Sciatic nerve (tissue), 2 donors: ENCODE results near the gene EPS15. TPM values are rescaled to one million over a fixed set of nuclear protein-coding genes. Genes with fewer than 3 reads are reported as not detected.
"Not testable (repeated sequence)": the region's sequence is repeated elsewhere in the genome, so short reads cannot be mapped to it uniquely, and the experiment has no call there.

Source experiments
- ATAC-seq: fragments of 200-7000 bp; cut with Tn5 transposase; one replicate; pipeline ENCODE4 v1.9.1; 2020; ENCODE audit warnings: mild to moderate bottlenecking, moderate library complexity
- DNase-seq: peaks from one replicate; pipeline ENCODE4 v3.0.0-alpha.2; 2020; ENCODE audit warnings: low spot score
- intact Hi-C: fragments of 100-400 bp; cut with DNase I; formaldehyde crosslinking; loops from one replicate; pipeline ENCODE4 v1.14.2; 2022
- total RNA-seq: library from RNA; stranded (reverse); fragmentation: NEBNext Ultra II Directional; extraction: Animal tissue kit (Norgen Biotek cat#: 25700); gene quantifications from one replicate; pipeline ENCODE4 v1.2.1, GENCODE V29; 2021
- donor health status: DM: no; HTN: no; CAD: no.
- donor health status: DM: no; HTN: no; CAD: no.

The EPS15 gene
- total RNA-seq, 1 donor from 2014 or later: 119 TPM

DNA sequence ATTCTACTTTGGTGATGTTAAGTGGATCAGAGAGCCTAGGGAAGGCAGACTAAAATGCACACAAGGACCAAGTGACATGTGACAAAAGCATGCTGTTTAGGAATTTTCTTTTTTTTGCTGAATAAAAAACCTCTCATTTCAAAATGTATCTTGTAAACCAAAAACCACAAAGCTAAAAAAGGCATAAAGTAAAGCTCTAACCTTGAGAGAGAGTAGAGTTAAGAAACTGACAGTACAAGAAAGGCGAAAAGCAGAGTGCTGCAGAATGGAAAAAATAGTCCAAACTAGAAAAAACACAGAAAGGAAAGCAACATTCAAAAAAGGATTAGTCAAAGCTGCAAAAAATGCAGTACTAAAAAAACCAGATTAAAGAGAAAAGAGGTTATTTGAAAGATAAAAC lies 76.5 kb downstream of the EPS15 start:
- intact Hi-C loops: no loop called here
- ATAC-seq (no peak), DNase-seq (no peak)

- no peak for ATAC-seq
Measured at GRCh38 chr1:51442198-51442597, 76.9 kb downstream of the EPS15 start.

DNA sequence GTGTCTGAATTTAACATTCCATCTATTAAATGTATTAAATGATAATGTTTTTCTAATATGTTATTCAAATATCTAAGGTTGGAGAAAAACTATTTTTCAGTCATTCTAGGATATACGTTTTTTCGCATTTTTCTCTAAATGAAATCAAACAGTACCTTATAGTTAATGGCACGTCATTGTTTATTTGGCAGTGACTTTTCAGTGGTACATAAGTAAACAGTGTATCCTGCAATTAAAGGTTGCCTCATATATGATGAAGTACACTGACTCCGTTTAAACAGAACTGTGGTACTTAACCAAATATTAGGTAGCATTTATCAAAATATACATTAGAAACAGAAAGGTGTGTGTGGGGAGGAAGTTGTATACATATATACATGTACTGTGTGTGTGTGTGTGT lies 79.2 kb downstream of the EPS15 start:
- no peak for DNase-seq
- intact Hi-C loops: no loop called here
- no peak for ATAC-seq

More at GRCh38 chr1:51442198-51442597, 76.9 kb downstream of the EPS15 start:
- no peak for DNase-seq
- intact Hi-C loops: no loop called here

- ATAC-seq (no peak), DNase-seq (no peak)
- intact Hi-C loops: no loop called here
Measured at GRCh38 chr1:51439053-51439452, 80.0 kb downstream of the EPS15 start.

DNA sequence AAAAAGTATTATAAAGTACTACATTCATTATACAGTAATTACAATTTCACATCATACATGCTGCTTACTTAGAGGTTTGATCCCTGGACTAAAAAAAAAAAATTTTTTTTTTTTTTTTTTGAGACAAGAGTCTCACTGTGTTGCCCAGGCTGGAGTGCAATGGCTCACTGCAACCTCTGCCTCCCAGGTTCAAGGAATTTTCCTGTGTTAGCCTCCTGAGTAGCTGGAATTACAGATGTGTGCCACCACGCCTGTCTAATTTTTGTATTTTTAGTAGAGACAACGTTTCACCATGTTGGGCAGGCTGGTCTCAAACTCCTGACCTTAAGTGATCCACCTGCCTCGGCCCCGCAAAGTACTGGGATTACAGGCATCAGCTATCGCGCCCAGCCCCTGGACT lies 81.7 kb downstream of the EPS15 start:
- DNase-seq, intact Hi-C loops, ATAC-seq: not testable (repeated sequence)

DNA sequence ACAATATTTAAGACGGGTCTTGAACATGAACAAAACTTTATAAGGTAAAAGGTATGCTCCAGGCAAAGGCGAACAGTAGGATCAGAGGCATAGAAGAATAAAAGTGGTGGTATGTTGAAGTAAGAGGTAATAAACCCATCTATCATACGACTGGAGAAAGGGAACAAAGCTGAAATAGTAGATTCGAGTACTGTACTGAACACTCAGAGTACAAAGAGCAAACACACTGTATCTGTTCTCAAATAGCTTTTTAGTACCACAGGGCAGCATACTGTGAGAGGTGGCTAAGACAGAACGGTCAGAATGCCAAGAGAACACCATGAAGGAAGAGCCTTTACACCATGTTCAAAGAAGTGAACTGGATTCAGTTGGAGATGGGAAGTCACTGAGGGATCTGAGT lies 83.2 kb downstream of the EPS15 start:
- intact Hi-C loops: no loop called here
- ATAC-seq: no peak
- DNase-seq: no peak

DNA sequence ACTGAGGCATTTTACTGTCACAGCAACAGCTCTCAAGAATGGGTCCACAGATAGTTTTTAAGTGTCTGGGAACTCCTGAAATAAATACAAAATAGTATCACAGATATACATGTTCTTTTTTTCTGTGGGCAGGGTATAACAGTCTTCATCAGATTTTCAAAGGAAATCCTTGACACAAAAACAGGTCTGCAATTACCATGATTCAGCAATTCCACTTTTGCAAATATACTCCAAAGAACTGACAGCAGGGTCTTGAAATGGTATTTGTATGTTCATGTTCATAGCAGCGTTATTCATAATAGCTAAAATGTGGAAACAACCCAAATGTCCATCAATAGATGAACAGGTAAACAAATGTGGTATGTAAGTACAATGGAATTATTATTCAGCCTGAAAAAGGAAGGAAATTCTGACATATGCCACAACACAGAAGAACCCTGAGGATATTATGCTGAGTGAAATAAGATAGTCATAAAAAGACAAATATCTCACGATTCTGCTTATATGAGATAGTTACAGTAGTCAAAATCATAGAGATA lies 85.0 kb downstream of the EPS15 start:
- DNase-seq (no peak), ATAC-seq (peak; percentile 13)
- intact Hi-C loops: no loop called here

- DNase-seq (no peak), ATAC-seq (peak; percentile 65)
- intact Hi-C loops: no loop called here
Measured at GRCh38 chr1:51433269-51433971, 85.6 kb downstream of the EPS15 start.

- ATAC-seq (no peak), DNase-seq (no peak)
- intact Hi-C loops: no loop called here
Measured at GRCh38 chr1:51432146-51432545, 86.9 kb downstream of the EPS15 start.

DNA sequence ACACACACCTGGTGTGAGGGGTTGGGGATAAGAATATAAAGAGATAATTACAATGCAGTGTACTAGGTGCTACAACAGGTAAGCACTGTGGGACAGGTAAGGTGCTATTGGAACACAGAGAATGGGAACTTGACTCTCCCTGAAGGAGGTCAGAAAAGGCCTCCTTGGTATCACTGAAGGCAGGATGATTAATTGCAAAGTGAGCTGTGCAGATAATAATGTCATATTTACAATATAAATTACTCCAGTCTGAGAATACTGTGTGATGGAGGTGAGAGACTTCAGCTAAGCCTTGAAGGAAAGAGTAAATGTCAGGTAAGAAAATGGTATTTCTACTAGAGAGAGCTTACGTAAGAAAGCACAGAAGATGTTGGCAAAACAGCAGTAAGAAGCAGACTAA lies 91.6 kb downstream of the EPS15 start:
- intact Hi-C loops: no loop called here

GRCh38 chr1:51425955-51426354 lies 93.1 kb downstream of the EPS15 start:
- ATAC-seq (no peak), DNase-seq (no peak)
- intact Hi-C loops: no loop called here

More for the DNA sequence above, 91.6 kb downstream of the EPS15 start:
- DNase-seq (no peak), ATAC-seq (no peak)

DNA sequence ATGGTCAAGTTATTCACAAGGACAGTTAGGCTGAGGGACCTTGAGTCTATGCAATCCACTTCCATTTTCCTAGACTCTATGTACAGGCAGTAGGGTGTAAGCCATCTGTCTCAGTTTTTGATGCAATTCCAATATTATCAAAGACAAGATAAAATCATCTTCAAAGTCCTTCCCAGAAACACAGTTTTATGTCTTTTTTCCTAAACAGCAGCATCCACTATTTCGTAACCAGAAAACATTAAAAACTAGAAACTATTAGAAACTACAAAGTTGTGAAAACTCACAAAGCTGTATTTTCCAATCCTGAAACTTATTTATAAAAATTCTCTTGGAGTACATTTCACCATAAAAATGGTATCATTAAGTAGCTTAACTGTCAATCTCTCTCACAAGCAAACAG lies 93.8 kb downstream of the EPS15 start:
- intact Hi-C loops: no loop called here
- ATAC-seq (no peak), DNase-seq (no peak)

GRCh38 chr1:51423073-51423821 lies 95.8 kb downstream of the EPS15 start:
- no peak for DNase-seq
- peak; percentile 50 for ATAC-seq
- intact Hi-C loops: no loop called here

GRCh38 chr1:51422367-51423072 lies 96.5 kb downstream of the EPS15 start:
- DNase-seq: no peak
- intact Hi-C loops: no loop called here
- ATAC-seq: no peak

- intact Hi-C loops: no loop called here
- peak; percentile 88 for ATAC-seq
- no peak for DNase-seq
Measured at GRCh38 chr1:51421964-51422363, 97.1 kb downstream of the EPS15 start.

- ATAC-seq (no peak), DNase-seq (no peak)
- intact Hi-C loops: no loop called here
Measured at GRCh38 chr1:51420867-51421627, 98.0 kb downstream of the EPS15 start.

DNA sequence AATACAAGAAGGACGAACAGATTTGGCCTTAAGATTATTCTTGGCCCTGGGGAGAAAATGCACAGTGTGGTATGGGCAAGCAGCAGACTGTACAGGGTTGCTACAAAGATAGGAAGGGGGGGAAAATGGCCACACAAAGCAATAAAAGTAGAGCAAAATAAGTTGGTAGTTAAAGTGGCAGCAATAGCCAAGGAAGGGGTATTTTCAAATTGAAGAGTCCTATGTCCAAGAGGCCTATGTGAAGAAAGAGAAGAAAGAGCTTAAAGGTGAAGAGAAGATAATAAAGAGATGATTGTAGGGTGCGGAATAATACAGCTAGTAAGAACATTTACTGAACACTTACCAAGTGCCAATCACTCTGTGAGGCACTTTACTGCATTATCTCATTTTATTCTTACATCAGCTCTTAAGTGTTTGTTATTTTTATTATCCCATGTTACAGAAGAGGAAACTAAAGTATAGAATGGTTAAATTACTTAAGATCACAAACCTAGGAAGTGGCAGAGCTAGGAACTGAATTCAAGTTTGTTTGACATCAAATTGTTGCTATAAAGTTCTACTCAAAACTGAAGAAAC lies 100.6 kb downstream of the EPS15 start:
- ATAC-seq (no peak), DNase-seq (no peak)
- intact Hi-C loops: no loop called here

DNA sequence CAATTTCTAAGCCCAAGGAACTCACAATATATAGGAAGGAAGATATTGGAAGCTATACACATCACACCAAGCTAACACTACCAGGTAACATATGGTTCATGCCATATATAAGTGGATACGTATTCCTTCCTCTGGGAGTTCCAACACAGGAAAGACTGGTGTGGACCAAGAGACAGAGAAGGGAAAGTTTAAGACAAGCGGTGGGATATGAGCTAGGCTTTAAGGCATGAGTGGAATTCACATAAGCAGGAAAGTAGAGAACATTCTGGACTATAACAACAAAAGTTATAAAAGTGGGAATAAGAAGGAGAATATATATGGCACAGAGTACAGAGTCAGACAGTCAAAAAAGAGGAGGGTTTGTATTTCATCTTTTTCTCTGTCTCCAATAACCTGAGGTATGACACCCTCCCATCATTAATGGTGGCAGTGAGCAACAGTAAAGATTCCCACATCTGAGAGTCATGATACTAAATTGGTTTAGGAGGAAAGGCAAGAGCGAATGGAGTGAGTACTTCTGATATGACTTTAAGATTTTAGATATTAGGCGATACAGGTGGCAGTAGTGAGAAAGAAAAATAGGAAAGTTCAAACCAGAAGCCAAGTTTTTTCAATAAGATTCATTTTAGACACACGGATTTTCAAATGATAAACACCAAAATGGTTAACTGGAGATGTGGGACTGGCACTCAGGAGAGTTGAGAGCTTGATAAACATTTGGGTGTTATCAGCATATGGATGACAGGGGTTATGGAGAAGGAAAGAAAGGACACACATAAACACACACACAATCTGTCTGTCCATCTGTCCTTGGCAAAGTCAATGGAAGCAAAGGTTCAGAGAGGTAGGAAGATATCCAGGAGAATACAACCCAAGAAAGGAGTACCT lies 101.3 kb downstream of the EPS15 start:
- intact Hi-C loops: no loop called here
- ATAC-seq (no peak), DNase-seq (no peak)
